HepG2 (cell line): Measurements from ENCODE around the gene PPP1R12C. TPM values are rescaled to one million over a fixed set of nuclear protein-coding genes. Genes with fewer than 3 reads are reported as not detected.

ENCODE experiments used
- ADNP ChIP-seq: sonication (generic); formaldehyde crosslinking; IDR thresholded peaks from 2 replicates; pipeline ENCODE4 v1.4.0; 2020; ENCODE audit warnings: missing genetic modification reagents
- AGO2 ChIP-seq: fragments of 200-400 bp; formaldehyde crosslinking; optimal IDR thresholded peaks from 2 replicates; pipeline ENCODE3; 2017; ENCODE audit warnings: mild to moderate bottlenecking, low read depth, low read length, moderate library complexity
- ATRX ChIP-seq: sonication (generic); formaldehyde crosslinking; IDR thresholded peaks from 2 replicates; pipeline ENCODE4 v1.4.0; 2020; ENCODE audit warnings: missing genetic modification reagents, borderline replicate concordance
- CREM ChIP-seq, 2 experiments: sonication (generic) in 1 of 2; formaldehyde crosslinking in 1 of 2; IDR thresholded peaks; 2 replicates each; pipeline versions ENCODE4 v1.4.0 to v1.6.1; 2016 to 2020; ENCODE audit warnings: antibody characterized with exemption in 1 of 2, mild to moderate bottlenecking in 1 of 2, missing genetic modification reagents in 1 of 2
- FOXK1 ChIP-seq: sonication (generic); formaldehyde crosslinking; IDR thresholded peaks from 2 replicates; pipeline ENCODE4 v1.4.0; 2020; ENCODE audit warnings: low read depth, missing genetic modification reagents, borderline replicate concordance
- FOXM1 ChIP-seq: sonication (generic); formaldehyde crosslinking; IDR thresholded peaks from 2 replicates; pipeline ENCODE4 v1.5.0; 2020; ENCODE audit warnings: missing genetic modification reagents
- GLI4 ChIP-seq: sonication (generic); formaldehyde crosslinking; IDR thresholded peaks from 2 replicates; pipeline ENCODE4 v1.5.1; 2020; ENCODE audit warnings: missing genetic modification reagents, mild to moderate bottlenecking, moderate library complexity, borderline replicate concordance
- GPBP1L1 ChIP-seq: sonication (generic); formaldehyde crosslinking; IDR thresholded peaks from 2 replicates; pipeline ENCODE4 v1.5.0; 2020; ENCODE audit warnings: mild to moderate bottlenecking, missing genetic modification reagents
- HDAC6 ChIP-seq: fragments of 200-600 bp; sonication (generic); IDR thresholded peaks from 2 replicates; pipeline ENCODE4 v1.7.0; 2017; ENCODE audit warnings: mild to moderate bottlenecking, antibody characterized with exemption, low read length, low read depth
- HMGA1 ChIP-seq: sonication (generic); formaldehyde crosslinking; conservative IDR thresholded peaks from 2 replicates; pipeline ENCODE4 v1.4.0; 2020; ENCODE audit warnings: missing genetic modification reagents
- HNF1A ChIP-seq, 2 experiments: sonication (generic) in 1 of 2; formaldehyde crosslinking in 1 of 2; IDR thresholded peaks; 2 replicates each; pipeline versions ENCODE4 v1.4.0 to v1.6.1; 2016 to 2020; ENCODE audit warnings: borderline replicate concordance in 1 of 2, low read depth in 1 of 2, mild to moderate bottlenecking in 1 of 2, missing genetic modification reagents in 1 of 2
- IKZF1 ChIP-seq: fragments of 450-650 bp; IDR thresholded peaks from 2 replicates; pipeline ENCODE4 v1.7.1; 2016
- MYC ChIP-seq: sonication (generic); formaldehyde crosslinking; IDR thresholded peaks from 2 replicates; pipeline ENCODE4 v1.9.0; 2021; ENCODE audit warnings: missing genetic modification reagents, borderline replicate concordance
- NBN ChIP-seq: fragments of 450-650 bp; conservative IDR thresholded peaks from 2 replicates; pipeline ENCODE4 v1.6.1; 2017
- NRL ChIP-seq: sonication (generic); formaldehyde crosslinking; IDR thresholded peaks from 2 replicates; pipeline ENCODE4 v1.5.0; 2020; ENCODE audit warnings: missing genetic modification reagents, mild to moderate bottlenecking, moderate library complexity, borderline replicate concordance
- RAD51 ChIP-seq: fragments of 450-650 bp; IDR thresholded peaks from 2 replicates; pipeline ENCODE4 v1.6.1; 2016; ENCODE audit warnings: borderline replicate concordance
- RCOR2 ChIP-seq: IDR thresholded peaks from 2 replicates; pipeline ENCODE4 v1.6.1; 2016; ENCODE audit warnings: missing biosample characterization, missing genetic modification reagents
- RXRA ChIP-seq: sonication (generic); formaldehyde crosslinking; IDR thresholded peaks from 2 replicates; pipeline ENCODE4 v1.5.1; 2020; ENCODE audit warnings: missing genetic modification reagents
- SCMH1 ChIP-seq: sonication (generic); formaldehyde crosslinking; IDR thresholded peaks from 2 replicates; pipeline ENCODE4 v1.9.0; 2021; ENCODE audit warnings: missing genetic modification reagents, mild to moderate bottlenecking, borderline replicate concordance
- WIZ ChIP-seq: sonication (generic); formaldehyde crosslinking; IDR thresholded peaks from 2 replicates; pipeline ENCODE4 v1.5.1; 2020; ENCODE audit warnings: mild to moderate bottlenecking, missing genetic modification reagents
- ZNF264 ChIP-seq: sonication (generic); formaldehyde crosslinking; IDR thresholded peaks from 2 replicates; pipeline ENCODE4 v1.4.0; 2020; ENCODE audit warnings: missing genetic modification reagents
- ZNF275 ChIP-seq: sonication (generic); formaldehyde crosslinking; IDR thresholded peaks from 2 replicates; pipeline ENCODE4 v1.8.0; 2022; ENCODE audit warnings: missing genetic modification reagents, mild to moderate bottlenecking, inconsistent platforms, borderline replicate concordance
- ZNF652 ChIP-seq: IDR thresholded peaks from 2 replicates; pipeline ENCODE4 v1.6.1; 2016; ENCODE audit warnings: low read depth, borderline replicate concordance
- ZNF7 ChIP-seq: IDR thresholded peaks from 2 replicates; pipeline ENCODE4 v1.6.1; 2016; ENCODE audit warnings: missing biosample characterization, missing genetic modification reagents
- polyA plus RNA-seq, 8 experiments: library from polyadenylated mRNA; depleted of rRNA in 3 of 8; stranded (reverse) in 7 of 8; unstranded in 1 of 8; fragments of >200 nt; fragmentation: Illumina TruSeq in 4 of 8; extraction: Trizol in 4 of 8; gene quantifications; 2 replicates each; pipeline versions ENCODE4 v1.2.1 to v1.2.3, GENCODE V29; 2011 to 2016; ENCODE audit warnings: low read depth in 4 of 8, missing spikeins in 1 of 8, mixed read lengths in 1 of 8; ENCODE audit not compliant: insufficient read depth in 1 of 8
- total RNA-seq, 5 experiments: library from RNA; depleted of rRNA; stranded (reverse); fragments of >200 nt; fragmentation: Illumina TruSeq; extraction: Trizol; gene quantifications; 2 replicates each; pipeline ENCODE4 v1.2.3, GENCODE V29; 2016; ENCODE audit warnings: low read depth in 1 of 5

The PPP1R12C gene
- total and polyA plus RNA-seq, 2 of the 13 experiments (the other 11 are each of a cell fraction or from before 2014, with no cell fraction given): 29.7 to 30.3 TPM

- no peak for TF ChIP-seq HNF1A (IDR thresholded peaks at IDR 0.05; ENCODE audit: low read depth)
- peak; percentile 29; the same call in 1 of the 2 replicates for TF ChIP-seq HNF1A (CRISPR knock-in tag; IDR thresholded peaks at IDR 0.05; ENCODE audit: borderline replicate concordance)
- TF ChIP-seq RAD51: peak; percentile 65; the same call in 1 of the 2 replicates
- no peak for TF ChIP-seq ATRX (CRISPR knock-in tag)
- no peak for TF ChIP-seq IKZF1
- no peak for TF ChIP-seq GPBP1L1 (CRISPR knock-in tag)
- peak; percentile 46; the same call in 1 of the 2 replicates for TF ChIP-seq GLI4 (CRISPR knock-in tag)
- no peak for TF ChIP-seq NBN
- no peak for TF ChIP-seq HMGA1 (CRISPR knock-in tag)
- no peak for TF ChIP-seq ZNF275 (CRISPR knock-in tag)
- TF ChIP-seq ZNF652 (CRISPR knock-in tag): no peak
- TF ChIP-seq ZNF264: no peak
- no peak for TF ChIP-seq MYC
- TF ChIP-seq FOXK1 (CRISPR knock-in tag): no peak
- TF ChIP-seq ADNP: no peak
- no peak for TF ChIP-seq AGO2
- no peak for TF ChIP-seq WIZ
- TF ChIP-seq RXRA (CRISPR knock-in tag): no peak
- no peak for TF ChIP-seq CREM (IDR thresholded peaks at IDR 0.05)
- TF ChIP-seq CREM (CRISPR knock-in tag; IDR thresholded peaks at IDR 0.05): no peak
- TF ChIP-seq RCOR2 (CRISPR knock-in tag): no peak
- TF ChIP-seq FOXM1 (CRISPR knock-in tag): no peak
- TF ChIP-seq SCMH1 (CRISPR knock-in tag): no peak
- no peak for TF ChIP-seq HDAC6
- no peak for TF ChIP-seq ZNF7 (CRISPR knock-in tag)
- 0 out of 2 replicates have a peak, but pooled peaks have one; percentile 11 for TF ChIP-seq NRL (CRISPR knock-in tag)
Measured at GRCh38 chr19:55116232-55116858, 1.1 kb downstream of the PPP1R12C start (continued).
